GM12878 (cell line): ENCODE data around the gene DHX38.
A peak's percentile ranks its signal among the peaks of the same experiment; 100 is the strongest.

ENCODE experiments used
- CHD1 ChIP-seq: IDR thresholded peaks from 2 replicates; pipeline ENCODE4 v1.6.1; 2012; ENCODE audit warnings: low read depth, low read length, improper control_type of control experiment
- CREB1 ChIP-seq: IDR thresholded peaks from 2 replicates; pipeline ENCODE4 v1.6.1; 2012; ENCODE audit warnings: low read depth, mild to moderate bottlenecking, inconsistent platforms
- CTCF ChIP-seq, 3 experiments: IDR thresholded peaks in 2 of 3; conservative IDR thresholded peaks in 1 of 3; 2 replicates each; pipeline ENCODE4 v1.5.1; 2011; ENCODE audit warnings: low read depth in 3 of 3, low read length in 3 of 3, mild to moderate bottlenecking in 3 of 3, control low read depth in 2 of 3, moderate library complexity in 2 of 3, inconsistent platforms in 1 of 3, mixed read lengths in 1 of 3; ENCODE audit not compliant: control insufficient read depth in 2 of 3, insufficient read depth in 1 of 3; ENCODE audit errors: extremely low read depth in 1 of 3
- FOXM1 ChIP-seq: IDR thresholded peaks from 2 replicates; pipeline ENCODE4 v1.6.1; 2012; ENCODE audit warnings: low read depth, mild to moderate bottlenecking, inconsistent platforms, low read length, moderate library complexity
- SIX5 ChIP-seq: IDR thresholded peaks from 2 replicates; pipeline ENCODE4 v1.6.1; 2011; ENCODE audit warnings: mild to moderate bottlenecking, low read depth, low read length, moderate library complexity; ENCODE audit not compliant: severe bottlenecking

DNA sequence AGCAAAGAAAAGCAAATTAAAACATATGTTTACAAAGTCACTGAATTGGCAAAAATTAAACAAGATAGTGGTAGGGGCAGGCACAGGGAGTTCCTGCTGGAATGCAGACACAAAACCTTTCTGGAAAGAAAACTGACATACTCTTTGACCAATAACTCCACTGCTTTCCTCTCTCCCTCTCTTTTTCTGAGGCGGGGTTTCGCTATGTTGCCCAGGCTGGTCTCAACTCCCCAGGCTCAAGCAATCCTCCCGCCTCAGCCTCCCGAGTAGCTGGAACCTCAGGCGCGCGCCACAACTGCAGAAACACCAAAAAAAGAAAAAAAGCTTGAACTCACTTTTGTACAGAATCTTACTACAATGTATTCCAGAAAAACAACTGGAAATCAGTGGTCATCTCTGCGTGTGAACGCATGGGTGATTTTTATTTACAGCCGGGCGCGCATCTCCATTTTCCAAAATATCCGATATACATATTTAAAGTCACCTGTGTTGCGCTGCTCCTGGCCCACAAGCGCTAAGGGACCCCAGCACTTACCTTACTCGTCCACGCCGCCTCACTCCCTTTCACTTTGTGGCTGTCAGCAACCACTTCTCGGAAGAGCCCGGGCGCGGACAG, 707 bp upstream of the DHX38 start:
- TF ChIP-seq FOXM1 = no peak
- 0 out of 6 replicates have a peak, but pooled peaks of 1 of the 3 experiments have one; percentile 4 for TF ChIP-seq CTCF (IDR thresholded peaks at IDR 0.05 in 2 of 3, conservative IDR thresholded peaks at IDR 0.05 in 1 of 3; ENCODE audit: control insufficient read depth in 2 of 3, extremely low read depth in 1 of 3, insufficient read depth in 1 of 3, low read depth in 3 of 3, low read length in 3 of 3)
- TF ChIP-seq CREB1 = no peak
- TF ChIP-seq CHD1 = no peak
- no peak for TF ChIP-seq SIX5
